ENCODE data around the gene CLIP1. TPM values are rescaled to one million over a fixed set of nuclear protein-coding genes. Genes with fewer than 3 reads are reported as not detected.

Gene CLIP1
- total and polyA plus RNA-seq, 9 donors: 16.2 to 71.5 (median 37.8) TPM

GRCh38 chr12:122345042-122345441, 77.4 kb downstream of the CLIP1 start:
- H3K27me3 ChIP-seq: no peaks in the 10 kb centered on the region
- H3K4me1 ChIP-seq (ENCODE audit: insufficient read depth): no peaks in the 10 kb centered on the region
- H3K36me3 ChIP-seq: no peaks in the 10 kb centered on the region
- 87 to 93% (median 93%) methylated on average over 2 of the region's 2 CpGs for WGBS, 3 donors
- no peak for TF ChIP-seq POLR2A (IDR thresholded peaks at IDR 0.05)
- TF ChIP-seq EP300 (IDR thresholded peaks at IDR 0.05): no peak
- TF ChIP-seq CTCF (IDR thresholded peaks at IDR 0.05): no peak
- no peak overlapping the region for H3K27ac ChIP-seq
- intact Hi-C loops (cut with DNase I): no loop called here
- H3K9me3 ChIP-seq: no peaks in the 10 kb centered on the region
- H3K4me3 ChIP-seq: no peak overlapping the region
- DNase-seq: no peak

GRCh38 chr12:122336015-122336946, 86.2 kb downstream of the CLIP1 start:
- 84 to 87% (median 86%) methylated on average over 8 of the region's 8 CpGs for WGBS, 3 donors
- TF ChIP-seq POLR2A (IDR thresholded peaks at IDR 0.05) (no peak), CTCF (IDR thresholded peaks at IDR 0.05) (peak in 1 of 3 donors; percentile 12)
- intact Hi-C loops (cut with DNase I): no loop called here
- no peak for DNase-seq
- Histone ChIP-seq H3K9me3 (no peaks in the 10 kb centered on the region), H3K27ac (no peak overlapping the region), H3K27me3 (no peaks in the 10 kb centered on the region), H3K36me3 (no peaks in the 10 kb centered on the region), H3K4me3 (no peak overlapping the region), H3K4me1 (ENCODE audit: insufficient read depth) (no peaks in the 10 kb centered on the region)

- H3K4me1 ChIP-seq (ENCODE audit: insufficient read depth): no peaks in the 10 kb centered on the region
- H3K27me3 ChIP-seq: no peaks in the 10 kb centered on the region
- peak in 3 of 5 donors; percentile 28 to 45 (median 35) for DNase-seq
- no peaks in the 10 kb centered on the region for H3K36me3 ChIP-seq
- no peak overlapping the region for H3K4me3 ChIP-seq
- H3K9me3 ChIP-seq: no peaks in the 10 kb centered on the region
- 49 to 57% (median 50%) methylated on average over 14 of the region's 14 CpGs for whole genome bisulfite sequencing, 3 donors
- intact Hi-C loops (cut with DNase I): no loop called here
- no peak overlapping the region for H3K27ac ChIP-seq
- no peak for TF ChIP-seq EP300 (IDR thresholded peaks at IDR 0.05)
- no peak for TF ChIP-seq POLR2A (IDR thresholded peaks at IDR 0.05)
- no peak for TF ChIP-seq CTCF (IDR thresholded peaks at IDR 0.05)
These were observed 89.1 kb downstream of the CLIP1 start for GRCh38 chr12:122333142-122334087.

Measured in ovary (tissue), 9 donors.